ENCODE measurements around the gene GPR4. TPM values are rescaled to one million over a fixed set of nuclear protein-coding genes. Genes with fewer than 3 reads are reported as not detected.

The GPR4 gene
- total RNA-seq, 2 experiments from 2014 or later, result not detected

DNA sequence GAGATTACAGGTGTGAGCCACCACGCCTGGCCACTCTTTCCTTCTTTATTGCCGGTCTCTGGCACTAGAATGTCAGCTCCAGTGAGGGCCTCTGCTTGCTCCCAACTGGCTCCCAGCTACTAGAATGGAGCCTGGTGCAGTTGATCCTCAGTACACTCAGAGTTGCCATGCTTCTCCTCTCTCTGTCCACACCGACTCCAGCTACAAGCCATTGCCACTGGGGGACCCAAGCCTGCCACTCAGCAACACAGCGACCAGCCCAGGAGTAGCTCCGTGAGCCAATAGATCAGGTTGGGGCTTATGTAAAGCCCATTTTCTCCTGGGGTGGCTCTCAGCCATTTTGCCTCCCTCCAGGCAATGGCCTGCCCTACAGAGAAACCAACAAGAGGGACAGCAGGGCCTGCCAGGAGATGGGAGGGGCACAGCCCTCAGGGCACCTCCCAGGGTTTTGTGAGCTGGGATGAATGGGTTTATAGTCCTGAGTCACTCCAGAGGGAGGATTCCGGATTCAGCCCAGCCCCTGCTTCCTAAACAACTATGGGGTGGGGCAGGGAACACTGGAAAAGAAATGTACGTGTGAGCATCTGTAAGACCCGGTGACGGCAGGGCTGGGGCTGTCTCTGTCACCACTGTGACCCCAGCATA is 53.9 kb downstream of the GPR4 start:
- CTCF ChIA-PET, result interaction anchor here (2.7 kb wide), 1 partner anchor 10 kb away, joined by 14 read pairs; no protein-coding TSS in a partner anchor
- Mint-ChIP-seq H3K27me3 (no peaks in the 10 kb centered on the region), H3K4me3 (no peak overlapping the region), H3K27ac (no peak overlapping the region), H3K9me3 (ENCODE audit: low read depth) (no peaks in the 10 kb centered on the region), H3K36me3 (ENCODE audit: low read depth) (peaks cover 7% of the 10 kb centered on the region), H3K4me1 (peaks cover 6% of the 10 kb centered on the region)
- DNase-seq (no peak), ATAC-seq (no peak)
- intact Hi-C loops (cut with DNase I, micrococcal nuclease), result no loop called here
- POLR2A ChIA-PET, result no interaction called here

GRCh38 chr19:45547211-45547770 is 54.7 kb downstream of the GPR4 start:
- H3K27ac Mint-ChIP-seq, result no peak overlapping the region
- DNase-seq, result no peak
- H3K27me3 Mint-ChIP-seq, result no peaks in the 10 kb centered on the region
- H3K4me1 Mint-ChIP-seq, result peaks cover 6% of the 10 kb centered on the region
- intact Hi-C loops (cut with DNase I, micrococcal nuclease), result no loop called here
- H3K36me3 Mint-ChIP-seq (ENCODE audit: low read depth), result peaks cover 4% of the 10 kb centered on the region
- no peak for ATAC-seq
- no peak overlapping the region for H3K4me3 Mint-ChIP-seq
- no peaks in the 10 kb centered on the region for H3K9me3 Mint-ChIP-seq (ENCODE audit: low read depth)
- ChIA-PET POLR2A (no interaction called here), CTCF (no interaction called here)

DNA sequence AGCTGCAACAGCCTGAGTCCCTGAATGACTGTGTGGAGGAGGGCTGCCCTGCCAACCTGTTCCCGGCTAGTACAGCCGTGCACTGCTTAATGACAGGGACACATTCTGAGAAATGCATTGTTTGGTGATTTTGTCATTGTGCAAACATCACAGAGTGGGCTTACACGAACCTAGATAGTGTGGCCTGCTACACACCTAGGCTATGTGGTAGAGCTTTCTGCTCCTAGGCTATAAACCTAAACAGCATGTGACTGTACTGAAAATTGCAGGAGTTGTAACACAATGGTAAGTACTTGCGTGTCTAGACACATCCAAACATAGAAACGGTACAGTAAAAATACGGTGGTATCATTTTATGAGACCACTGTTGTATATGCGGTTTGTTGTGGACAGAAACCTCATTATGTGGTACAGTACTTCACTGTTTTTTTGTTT is 59.8 kb downstream of the GPR4 start:
- POLR2A ChIA-PET, result no interaction called here
- Mint-ChIP-seq H3K27ac (no peak overlapping the region), H3K27me3 (no peaks in the 10 kb centered on the region), H3K4me1 (peaks cover 6% of the 10 kb centered on the region), H3K4me3 (no peak overlapping the region), H3K9me3 (ENCODE audit: low read depth) (no peaks in the 10 kb centered on the region), H3K36me3 (ENCODE audit: low read depth) (peaks cover 2% of the 10 kb centered on the region)
- no peak for ATAC-seq
- CTCF ChIA-PET, result interaction anchor here (1.0 kb wide), 1 partner anchor 57 kb away, joined by 5 read pairs; no protein-coding TSS in a partner anchor
- intact Hi-C loops (cut with DNase I, micrococcal nuclease), result no loop called here
- DNase-seq, result no peak

Small RNA genes lying within 50 kb of the gene (microRNA-seq; reads per million reads assigned to microRNA genes)
- gene MIR330 (ENCODE audit: borderline replicate concordance), result 768 reads per million, percentile 83 among the genes with 10 or more reads in this experiment

Other genes starting within 250 kb of the GPR4 start
- gene ERCC2, start 231.6 kb downstream of the GPR4 start, total RNA-seq, result 10 to 100 TPM; 27.5 to 30.4 TPM
- 10 to 100 TPM; 15.2 to 17.8 TPM for gene PPP1R13L, start 197.1 kb downstream of the GPR4 start, total RNA-seq
- gene POLR1G, start 195.6 kb downstream of the GPR4 start, total RNA-seq, result 10 to 100 TPM; 15.8 to 18.4 TPM
- gene ERCC1, start 178.3 kb downstream of the GPR4 start, total RNA-seq, result 10 to 100 TPM; 58.1 to 71.8 TPM
- 1 to 10 TPM; 7.3 to 7.7 TPM for gene FOSB, start 134.2 kb downstream of the GPR4 start, total RNA-seq
- gene RTN2, start 105.2 kb downstream of the GPR4 start, total RNA-seq, result 1 to 10 TPM; 2.0 to 3.2 TPM
- gene PPM1N, start 103.8 kb downstream of the GPR4 start, total RNA-seq, result 1 to 10 TPM; 2.8 to 3.1 TPM
- gene VASP, start 94.7 kb downstream of the GPR4 start, total RNA-seq, result 100 to 1,000 TPM; 152 to 153 TPM
- gene OPA3, start 17.4 kb downstream of the GPR4 start, total RNA-seq, result 10 to 100 TPM; 13.8 to 14.4 TPM
- 100 to 1,000 TPM; 121 to 134 TPM for gene EML2, start 37.2 kb upstream of the GPR4 start, total RNA-seq
- gene GIPR, start 66.0 kb upstream of the GPR4 start, total RNA-seq, result 1 to 10 TPM; 4.5 to 5.9 TPM
- 100 to 1,000 TPM; 619 to 839 TPM for gene SNRPD2, start 89.7 kb upstream of the GPR4 start, total RNA-seq
- 10 to 100 TPM; 17.3 to 18.7 TPM for gene QPCTL, start 90.5 kb upstream of the GPR4 start, total RNA-seq
- gene FBXO46, start 128.7 kb upstream of the GPR4 start, total RNA-seq, result 10 to 100 TPM; 32.3 to 43.3 TPM
- not detected for gene MEIOSIN, start 131.2 kb upstream of the GPR4 start, total RNA-seq
- 1 to 10 TPM; 2.0 to 2.2 TPM for gene SIX5, start 167.0 kb upstream of the GPR4 start, total RNA-seq
- gene DMPK, start 180.3 kb upstream of the GPR4 start, total RNA-seq, result 10 to 100 TPM; 15.0 to 19.4 TPM
- 10 to 100 TPM; 31.1 to 35.1 TPM for gene DMWD, start 190.6 kb upstream of the GPR4 start, total RNA-seq
- under 1 TPM; 0.21 to 0.23 TPM for gene RSPH6A, start 213.1 kb upstream of the GPR4 start, total RNA-seq

Measured in activated CD4-positive, alpha-beta T cell treated with anti-CD3 and anti-CD28 coated beads for 36 hours (primary cell).